ENCODE data around the gene ROS1.
"Not testable (repeated sequence)": the region's sequence is repeated elsewhere in the genome, so short reads cannot be mapped to it uniquely, and the experiment has no call there.

The ROS1 gene

DNA sequence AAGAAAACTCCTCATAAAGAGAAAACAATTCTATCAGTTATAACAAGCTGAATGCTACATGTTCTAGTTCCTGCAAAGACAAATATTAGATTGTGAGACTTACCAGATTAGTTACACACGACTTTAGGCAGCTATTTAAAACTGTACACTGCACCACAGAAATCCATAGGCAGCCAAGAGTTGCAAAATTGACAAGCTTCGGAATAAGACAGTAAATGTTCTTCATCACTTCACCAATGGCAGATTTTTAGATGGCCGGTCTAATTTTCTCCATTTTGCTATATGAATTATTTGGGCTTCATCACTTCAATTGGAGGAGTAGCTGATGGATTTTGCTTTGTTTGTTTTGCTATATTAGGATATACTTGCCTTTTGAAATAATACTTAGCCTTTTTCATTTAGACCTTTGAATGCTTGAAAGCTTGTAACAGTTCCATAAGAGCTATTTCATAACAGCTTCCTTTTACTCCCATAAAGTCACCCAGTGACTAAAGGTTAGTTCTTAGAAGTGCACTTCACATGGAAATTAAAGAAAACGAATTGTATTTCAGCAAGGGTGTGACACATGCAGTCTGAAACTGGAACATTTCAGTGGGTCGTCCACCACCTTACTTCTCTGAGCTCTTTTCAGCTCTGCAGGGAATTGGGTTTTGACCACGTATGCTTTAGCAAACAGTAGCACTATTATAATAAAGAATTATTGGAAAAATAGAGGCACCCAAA lies at the start of gene ROS1:
TSS of gene ROS1 (minus strand) at position 512 of the 723 bp plus-strand sequence. CDS start at position 226, 286 bp downstream.
- DNase-seq (ENCODE audit: low read depth), result no peak

DNA sequence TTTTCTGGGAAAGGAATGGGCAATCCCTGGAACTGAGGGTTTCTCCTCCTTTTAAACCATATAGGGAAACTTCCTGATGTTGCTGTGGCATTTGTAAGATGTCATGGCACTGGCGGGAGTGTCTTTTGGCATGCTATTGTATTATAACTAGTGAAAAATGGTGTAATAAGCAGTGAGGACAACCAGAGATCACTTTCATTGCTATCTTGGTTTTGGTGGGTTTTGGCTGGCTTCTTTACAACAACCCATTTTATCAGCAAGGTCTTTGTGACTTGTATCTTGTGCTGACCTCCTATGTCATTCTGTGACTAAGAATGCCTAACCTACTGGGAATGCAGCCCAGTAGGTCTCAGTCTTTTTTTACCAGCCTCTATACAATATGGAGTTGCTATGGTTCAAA lies 47.7 kb upstream of the ROS1 start:
- DNase-seq (ENCODE audit: low read depth), result no peak

DNA sequence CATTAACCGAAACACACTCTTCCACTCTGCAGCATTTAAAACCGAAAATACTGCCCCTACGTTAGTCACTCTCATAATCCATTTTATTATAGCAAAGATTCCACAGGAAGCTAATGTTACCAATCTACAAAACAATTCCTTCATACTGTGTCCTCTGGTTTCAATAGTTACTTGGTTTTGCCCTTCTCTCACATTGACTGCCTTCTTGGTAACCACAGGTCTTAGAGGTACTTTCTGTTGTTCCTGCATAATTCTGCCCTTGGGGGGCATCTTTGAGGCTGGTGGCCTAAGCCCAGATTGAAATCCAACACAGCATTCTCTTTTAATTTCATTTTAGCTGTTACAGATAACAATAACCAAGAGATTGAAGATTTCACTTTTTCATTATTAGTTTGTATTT lies 46.9 kb upstream of the ROS1 start:
- DNase-seq (ENCODE audit: low read depth), result no peak

DNA sequence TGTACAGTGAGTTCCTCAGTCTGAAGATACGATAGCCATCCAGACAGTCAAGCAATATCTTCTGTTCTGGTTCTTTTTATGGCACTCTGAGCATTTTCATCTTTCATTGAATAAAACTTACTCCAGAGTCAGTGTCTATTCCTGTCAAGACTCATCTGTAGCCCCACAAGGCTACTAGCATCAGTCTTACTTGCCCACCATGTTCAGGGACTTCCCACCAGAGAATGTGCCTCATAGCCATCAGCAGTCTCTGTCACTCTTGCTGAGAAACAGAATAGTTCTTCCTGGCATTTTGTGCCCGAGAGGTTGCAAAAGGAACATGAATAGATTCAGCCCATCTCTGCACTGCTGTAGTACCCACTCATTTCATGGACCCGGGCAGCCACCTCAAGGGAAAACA lies 44.0 kb upstream of the ROS1 start:
- DNase-seq (ENCODE audit: low read depth), result no peak

DNA sequence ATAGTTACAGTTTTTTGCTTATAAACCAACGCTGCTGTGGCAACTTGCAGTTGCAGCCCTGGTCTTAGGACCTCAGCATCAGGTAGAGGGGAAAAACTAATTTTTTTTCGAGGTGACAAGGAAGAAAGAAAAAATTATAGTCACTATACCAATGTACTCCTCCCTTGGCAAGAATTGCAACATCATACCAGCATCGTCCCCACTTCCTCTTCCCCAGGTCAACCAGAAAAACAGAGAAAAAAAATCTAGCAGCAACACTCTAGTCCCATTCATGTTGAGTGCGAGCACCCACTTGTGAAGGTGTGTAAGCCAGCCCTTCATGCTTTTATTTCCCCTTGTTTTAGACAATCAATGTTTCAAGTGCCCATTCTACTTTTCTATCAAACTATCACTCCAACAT lies 43.6 kb upstream of the ROS1 start:
- no peak for DNase-seq (ENCODE audit: low read depth)

- DNase-seq (ENCODE audit: low read depth), result not testable (repeated sequence)
Observed at GRCh38 chr6:117468527-117468926, 42.8 kb upstream of the ROS1 start.

GRCh38 chr6:117467876-117468275 lies 42.1 kb upstream of the ROS1 start:
- DNase-seq (ENCODE audit: low read depth), result no peak

DNA sequence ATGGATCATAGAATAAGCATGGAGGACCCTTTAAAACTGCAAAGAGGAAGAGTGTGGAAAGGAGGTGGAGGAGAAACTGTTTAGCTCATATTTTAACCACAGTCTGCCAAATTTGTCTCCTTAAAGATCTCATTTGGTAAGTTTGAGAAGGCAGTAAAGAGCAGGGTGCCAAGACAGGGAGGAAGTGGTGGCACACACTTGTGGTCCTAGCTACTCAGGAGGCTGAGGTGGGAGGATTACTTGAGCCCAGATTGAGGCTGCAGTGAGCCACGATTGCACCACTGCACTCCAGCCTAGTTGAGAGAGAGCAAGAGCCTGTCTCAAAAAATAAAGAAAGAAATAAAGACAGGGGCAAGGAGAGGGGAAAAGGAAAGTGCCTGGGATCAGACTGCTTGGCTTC lies 39.9 kb upstream of the ROS1 start:
- DNase-seq (ENCODE audit: low read depth), result no peak

DNA sequence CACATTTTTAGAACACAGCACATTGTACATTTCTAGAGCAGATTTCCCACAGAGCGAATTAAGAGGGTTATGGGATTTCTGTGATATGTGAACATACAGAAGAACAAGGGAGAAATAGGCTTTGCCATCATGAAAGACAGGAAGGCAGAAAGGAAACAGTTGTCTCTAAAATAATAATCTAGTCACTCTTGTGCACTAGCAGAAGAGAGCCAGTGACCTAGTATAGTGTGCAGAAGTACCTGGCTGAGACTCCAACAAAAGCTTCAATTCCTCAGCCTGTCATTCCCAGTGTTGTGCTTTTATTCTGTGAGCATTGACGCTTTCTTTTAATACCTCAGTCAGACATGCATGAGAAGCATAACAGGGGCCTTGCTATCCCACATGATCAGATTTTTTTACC lies 39.0 kb upstream of the ROS1 start:
- DNase-seq (ENCODE audit: low read depth), result no peak

DNA sequence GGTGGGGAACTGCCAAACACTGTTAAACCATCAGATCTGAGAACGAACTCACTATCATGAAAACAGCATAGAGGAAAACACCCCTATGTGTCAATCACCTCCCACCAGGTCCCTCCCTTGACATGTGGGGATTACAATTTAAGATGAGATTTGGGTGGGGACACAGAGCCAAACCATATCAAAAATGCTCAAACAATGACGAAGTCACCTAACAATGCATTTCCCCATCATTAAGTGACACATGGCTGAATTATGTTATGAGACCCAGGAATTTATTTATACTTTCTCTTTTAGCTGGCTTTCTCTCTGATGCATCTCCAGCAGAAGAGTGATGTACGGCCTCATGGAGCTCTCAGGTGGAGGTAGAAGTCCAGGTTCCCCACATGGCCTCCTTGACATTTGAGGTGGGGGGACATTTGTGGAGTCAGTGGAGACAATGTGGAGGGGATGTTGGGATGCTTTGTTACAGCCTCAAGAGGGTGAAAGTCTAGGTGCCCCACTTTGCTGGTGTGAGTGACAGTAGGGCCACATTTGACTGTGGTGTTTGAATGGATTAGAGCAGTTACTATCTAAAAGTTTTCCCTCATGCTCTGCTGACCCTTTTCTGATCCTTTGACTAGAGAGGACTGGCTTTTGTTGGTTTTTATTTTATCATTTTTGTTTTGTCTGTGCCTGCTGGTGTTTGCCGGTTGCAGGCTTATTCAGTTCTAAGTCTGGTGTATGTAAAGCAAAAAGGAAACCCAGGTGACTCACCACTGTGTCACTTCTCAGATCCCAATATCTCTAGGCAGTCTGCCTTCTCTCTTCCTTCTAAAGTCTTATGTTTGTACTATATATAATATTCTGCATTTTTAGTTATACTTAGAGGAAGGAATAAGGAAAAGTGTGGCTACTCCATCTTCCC lies 38.3 kb upstream of the ROS1 start:
- DNase-seq (ENCODE audit: low read depth), result peak; percentile 91

DNA sequence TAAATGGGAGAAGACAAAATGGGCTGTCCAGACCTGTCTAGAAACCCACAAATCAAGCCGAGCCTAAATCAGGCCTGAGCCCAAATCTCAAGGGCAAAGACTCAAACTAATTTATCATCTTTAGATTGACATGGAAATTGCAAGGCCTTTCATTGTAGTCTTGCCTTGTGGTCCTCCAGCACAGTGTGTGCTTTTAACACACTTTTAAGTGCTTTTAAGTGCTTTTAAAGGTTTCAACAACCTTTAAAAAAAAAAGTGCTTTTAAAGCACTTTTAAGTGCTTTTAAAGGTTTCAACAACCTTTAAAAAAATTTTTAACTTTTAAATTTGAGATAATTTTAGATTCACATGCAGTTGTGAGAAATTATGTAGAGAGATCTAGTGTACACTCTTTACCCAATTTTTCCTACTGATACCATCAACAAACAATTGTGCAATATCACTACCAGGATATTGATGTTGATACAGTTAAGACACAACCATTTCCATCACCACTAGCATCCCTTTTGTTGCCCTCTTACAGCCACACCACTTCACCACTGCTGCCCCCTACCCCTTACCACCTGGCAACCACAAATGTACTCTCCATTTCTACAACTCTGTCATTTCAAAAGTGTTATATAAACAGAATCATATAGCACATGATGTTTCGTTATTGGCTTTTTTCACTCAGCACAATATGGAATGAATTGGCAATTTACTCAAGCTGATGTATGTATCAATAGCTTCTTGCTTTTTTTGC lies 33.6 kb upstream of the ROS1 start:
- DNase-seq (ENCODE audit: low read depth), result no peak

DNA sequence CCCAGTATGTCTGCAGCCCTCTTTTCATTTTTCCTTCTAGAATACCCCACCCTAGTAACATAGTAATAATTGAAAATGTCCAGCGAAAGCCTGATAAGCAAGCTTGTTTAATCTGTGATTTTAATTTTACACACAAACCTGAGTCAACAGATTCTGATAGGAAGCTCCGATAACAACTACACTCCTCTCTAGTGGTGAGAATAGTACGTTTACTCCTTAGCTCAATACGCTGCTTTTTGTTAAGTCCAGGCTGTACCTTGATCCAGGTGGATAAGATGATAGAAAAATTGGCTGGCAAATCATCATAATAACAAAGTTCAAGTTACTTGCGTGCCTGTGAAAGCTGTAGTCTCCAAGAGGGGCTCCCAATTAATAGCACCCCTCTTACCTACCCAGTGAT lies 31.3 kb upstream of the ROS1 start:
- no peak for DNase-seq (ENCODE audit: low read depth)

GRCh38 chr6:117456250-117456649 lies 30.5 kb upstream of the ROS1 start:
- no peak for DNase-seq (ENCODE audit: low read depth)

GRCh38 chr6:117451671-117452070 lies 25.9 kb upstream of the ROS1 start:
- peak; percentile 13 for DNase-seq (ENCODE audit: low read depth)

DNA sequence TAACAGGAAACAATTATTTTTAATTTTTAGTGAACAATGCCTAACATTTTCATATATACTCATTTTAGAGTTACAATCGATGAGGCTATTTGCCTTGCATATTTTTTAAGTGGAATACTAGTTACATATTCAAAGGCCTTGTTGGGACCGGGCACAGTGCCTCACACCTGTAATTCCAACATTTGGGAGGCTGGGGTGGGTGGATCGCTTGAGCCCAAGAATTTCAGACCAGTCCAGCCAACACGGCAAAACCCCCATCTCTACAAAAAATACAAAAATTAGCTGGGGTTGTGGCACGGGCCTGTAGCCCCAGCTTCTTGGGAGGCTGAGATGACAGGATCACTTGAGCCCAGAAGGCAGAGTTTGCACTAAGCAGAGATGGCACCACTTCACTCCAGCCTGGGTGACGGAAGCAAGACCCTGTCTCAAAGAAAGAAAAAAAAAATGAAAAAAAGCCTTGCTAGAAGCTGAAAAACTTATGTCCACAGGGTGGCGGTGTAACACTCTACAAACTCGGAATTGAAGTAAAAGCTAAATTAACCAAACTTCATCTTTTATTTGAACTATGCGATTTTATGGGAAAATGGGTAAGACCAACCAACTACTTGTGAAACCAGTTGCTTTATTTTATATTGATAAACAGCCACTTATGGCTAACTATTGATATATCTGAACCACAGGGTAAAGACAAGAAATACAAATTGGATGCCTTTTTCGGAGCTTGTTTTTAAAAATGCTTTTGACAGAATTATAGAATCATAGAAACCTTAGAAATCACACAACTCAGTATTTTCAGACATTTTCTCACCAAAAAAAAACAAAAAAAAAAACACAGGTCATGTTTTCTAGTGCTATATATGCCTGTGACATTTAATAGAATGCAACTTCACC lies 24.1 kb upstream of the ROS1 start:
- DNase-seq (ENCODE audit: low read depth), result peak; percentile 88

GRCh38 chr6:117448732-117449485 lies 23.2 kb upstream of the ROS1 start:
- peak; percentile 95 for DNase-seq (ENCODE audit: low read depth)

DNA sequence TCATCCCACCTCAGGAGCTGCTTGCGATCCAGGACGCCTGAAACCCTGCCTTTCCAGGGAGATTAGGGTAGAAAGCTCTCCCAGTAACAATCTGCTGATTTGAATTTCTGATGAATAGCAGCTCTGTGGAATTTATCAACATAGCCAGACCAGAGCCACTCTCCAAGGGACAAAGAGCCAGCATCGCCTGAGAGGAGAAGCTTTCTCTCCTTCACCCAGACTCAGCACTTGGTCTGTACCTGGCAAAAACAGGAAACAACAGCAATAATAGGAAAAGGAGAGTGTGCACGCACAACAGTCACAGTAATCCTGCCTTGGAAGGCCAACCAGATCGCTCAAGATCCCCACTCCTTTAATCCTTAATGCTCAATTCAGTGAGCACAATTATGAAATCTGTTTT lies 22.3 kb upstream of the ROS1 start:
- no peak for DNase-seq (ENCODE audit: low read depth)

GRCh38 chr6:117446861-117447260 lies 21.1 kb upstream of the ROS1 start:
- no peak for DNase-seq (ENCODE audit: low read depth)

- DNase-seq (ENCODE audit: low read depth), result peak; percentile 36
Observed at GRCh38 chr6:117444600-117444999, 18.9 kb upstream of the ROS1 start.

DNA sequence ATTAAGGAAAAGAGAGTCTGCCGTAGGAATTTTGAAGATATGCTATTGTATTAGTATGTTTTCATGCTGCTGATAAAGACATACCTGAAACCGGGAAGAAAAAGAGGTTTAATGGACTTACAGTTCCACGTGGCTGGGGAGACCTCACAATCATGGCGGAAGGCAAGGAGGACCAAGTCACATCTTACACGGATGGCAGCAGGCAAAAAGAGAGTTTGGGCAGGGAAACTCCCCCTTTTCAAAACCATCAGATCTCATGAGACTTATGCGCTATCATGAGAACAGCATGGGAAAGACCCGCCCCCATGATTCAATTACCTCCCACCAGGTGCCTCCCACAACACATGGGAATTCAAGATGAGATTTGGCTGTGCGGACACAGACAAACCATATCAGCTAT lies 16.6 kb upstream of the ROS1 start:
- DNase-seq (ENCODE audit: low read depth), result not testable (repeated sequence)

- peak; percentile 36 for DNase-seq (ENCODE audit: low read depth)
Observed at GRCh38 chr6:117441824-117442264, 16.1 kb upstream of the ROS1 start.
